H1 (cell line): ENCODE measurements around the gene PCDHB14. TPM values are rescaled to one million over a fixed set of nuclear protein-coding genes. Genes with fewer than 3 reads are reported as not detected.

Experiments
- CTCF ChIA-PET: fragments of 300-600 bp; sonication (Branson Sonifier 250); formaldehyde crosslinking; loops from one replicate; lab custom pipeline; 2021; ENCODE audit not compliant: partially characterized antibody; lab: Charles Lee
- POLR2A ChIA-PET: fragments of 300-600 bp; sonication (Branson Sonifier 250); formaldehyde crosslinking; loops from one replicate; lab custom pipeline; 2021; ENCODE audit warnings: inconsistent platforms; ENCODE audit not compliant: partially characterized antibody; lab: Charles Lee
- DNase-seq, 2 experiments: peaks; one replicate each; pipeline versions ENCODE4 v3.0.0 to v3.0.0-alpha.2; 2010 to 2022; ENCODE audit warnings: low spot score in 2 of 2, low read depth in 1 of 2, mixed read lengths in 1 of 2
- FAIRE-seq: peaks from 2 replicates; lab custom pipeline; 2011; peaks lifted over from hg19 to GRCh38; lab: Jason Lieb, UNC
- H2AFZ ChIP-seq: 2 replicates; pipeline ENCODE4 v1.8.1; 2012; ENCODE audit warnings: low read length, inconsistent platforms
- H2AK5ac ChIP-seq: 2 replicates; pipeline ENCODE4 v1.6.1; 2013; ENCODE audit warnings: low read depth, low read length
- H2BK120ac ChIP-seq: replicated peaks from 2 replicates; pipeline ENCODE3; 2013; ENCODE audit warnings: low read depth, low read length, inconsistent platforms
- H2BK12ac ChIP-seq: 2 replicates; pipeline ENCODE4 v1.6.1; 2013; ENCODE audit warnings: low read depth, low read length
- H2BK15ac ChIP-seq: 2 replicates; pipeline ENCODE4 v1.6.1; 2013; ENCODE audit warnings: low read length
- H2BK20ac ChIP-seq: 2 replicates; pipeline ENCODE4 v1.6.1; 2013; ENCODE audit warnings: low read length
- H2BK5ac ChIP-seq: 2 replicates; pipeline ENCODE4 v1.6.1; 2013; ENCODE audit warnings: low read depth, low read length
- H3K14ac ChIP-seq: 2 replicates; pipeline ENCODE4 v1.6.1; 2013; ENCODE audit warnings: inconsistent platforms; ENCODE audit not compliant: insufficient read length
- H3K18ac ChIP-seq: 2 replicates; pipeline ENCODE4 v1.6.1; 2013; ENCODE audit warnings: low read length; ENCODE audit errors: extremely low read depth
- H3K23ac ChIP-seq: 2 replicates; pipeline ENCODE4 v1.6.1; 2013; ENCODE audit warnings: inconsistent platforms; ENCODE audit not compliant: insufficient read length
- H3K23me2 ChIP-seq: 2 replicates; pipeline ENCODE4 v1.6.1; 2013; ENCODE audit warnings: low read depth, low read length
- H3K27ac ChIP-seq: 2 replicates; pipeline ENCODE4 v1.6.1; 2011; ENCODE audit warnings: low read depth, low read length, inconsistent platforms
- H3K27me3 ChIP-seq, 4 experiments: replicated peaks in 1 of 4; 1 replicate in 1 of 4; 2 replicates in 3 of 4; pipeline versions ENCODE4 v1.6.1 to v1.8.1; 2011 to 2013; ENCODE audit warnings: low read length in 3 of 4, mild to moderate bottlenecking in 3 of 4, inconsistent platforms in 2 of 4, mixed read lengths in 2 of 4, moderate library complexity in 1 of 4; ENCODE audit not compliant: control insufficient read depth in 3 of 4, insufficient read depth in 3 of 4; ENCODE audit errors: extremely low read depth in 1 of 4
- H3K36me3 ChIP-seq, 4 experiments: 2 replicates each; pipeline versions ENCODE4 v1.6.1 to v1.8.1; 2011 to 2013; ENCODE audit warnings: mild to moderate bottlenecking in 4 of 4, low read length in 3 of 4, moderate library complexity in 2 of 4, control low read depth in 1 of 4, inconsistent platforms in 1 of 4; ENCODE audit not compliant: insufficient read depth in 4 of 4, control insufficient read depth in 2 of 4
- H3K4ac ChIP-seq: replicated peaks from 2 replicates; pipeline ENCODE3; 2013; ENCODE audit warnings: low read length, low read depth, mixed read lengths, inconsistent platforms; ENCODE audit not compliant: insufficient read length
- H3K4me1 ChIP-seq, 4 experiments: replicated peaks in 1 of 4; 1 replicate in 1 of 4; 2 replicates in 3 of 4; pipeline versions ENCODE4 v1.6.1 to v1.8.1; 2011 to 2013; ENCODE audit warnings: low read length in 3 of 4, inconsistent platforms in 2 of 4, mixed read lengths in 1 of 4; ENCODE audit not compliant: insufficient read depth in 4 of 4, control insufficient read depth in 3 of 4
- H3K4me2 ChIP-seq, 2 experiments: 2 replicates each; pipeline versions ENCODE4 v1.6.1 to v1.8.1; 2011 to 2013; ENCODE audit warnings: low read depth in 2 of 2, low read length in 2 of 2, control low read depth in 1 of 2, inconsistent platforms in 1 of 2, mild to moderate bottlenecking in 1 of 2; ENCODE audit not compliant: insufficient read depth in 1 of 2
- H3K4me3 ChIP-seq, 4 experiments: fragments of 200-600, 300-600 bp in 1 of 4; sonication (generic), shearing (Covaris generic), sonication (Bioruptor Twin) in 1 of 4; 2 replicates each; pipeline versions ENCODE4 v1.5.1 to v1.8.1; 2011 to 2016; ENCODE audit warnings: low read length in 4 of 4, low read depth in 3 of 4, control low read depth in 2 of 4, inconsistent platforms in 2 of 4, mild to moderate bottlenecking in 2 of 4, mixed read lengths in 1 of 4, moderate library complexity in 1 of 4; ENCODE audit not compliant: insufficient read depth in 2 of 4; ENCODE audit errors: extremely low read depth in 1 of 4
- H3K56ac ChIP-seq: replicated peaks from 2 replicates; pipeline ENCODE3; 2013; ENCODE audit warnings: low read depth, mild to moderate bottlenecking, mixed read lengths, low read length, inconsistent platforms; ENCODE audit not compliant: insufficient read length
- H3K79me1 ChIP-seq: 2 replicates; pipeline ENCODE4 v1.6.1; 2013; ENCODE audit warnings: low read depth, low read length, control low read depth
- H3K79me2 ChIP-seq, 2 experiments: 2 replicates each; pipeline versions ENCODE4 v1.6.1 to v1.8.1; 2012 to 2013; ENCODE audit warnings: low read length in 2 of 2, mild to moderate bottlenecking in 2 of 2, inconsistent platforms in 1 of 2; ENCODE audit not compliant: insufficient read depth in 2 of 2, control insufficient read depth in 1 of 2
- H3K9ac ChIP-seq, 4 experiments: replicated peaks in 1 of 4; 1 replicate in 1 of 4; 2 replicates in 3 of 4; pipeline versions ENCODE4 v1.6.1 to v1.8.1; 2011 to 2013; ENCODE audit warnings: low read depth in 3 of 4, low read length in 3 of 4, control low read depth in 2 of 4, mild to moderate bottlenecking in 2 of 4, moderate library complexity in 2 of 4, inconsistent platforms in 1 of 4; ENCODE audit errors: extremely low read depth in 1 of 4
- H3K9me3 ChIP-seq, 2 experiments: 2 replicates each; pipeline versions ENCODE4 v1.6.1 to v1.8.1; 2012 to 2013; ENCODE audit warnings: mild to moderate bottlenecking in 2 of 2, moderate library complexity in 2 of 2, control low read depth in 1 of 2, inconsistent platforms in 1 of 2, low read depth in 1 of 2, low read length in 1 of 2, mixed read lengths in 1 of 2; ENCODE audit not compliant: insufficient read depth in 2 of 2
- H4K20me1 ChIP-seq, 2 experiments: replicated peaks in 1 of 2; 2 replicates each; pipeline versions ENCODE3 to v1.8.1; 2011 to 2013; ENCODE audit warnings: inconsistent platforms in 2 of 2, low read length in 2 of 2, mild to moderate bottlenecking in 1 of 2; ENCODE audit not compliant: insufficient read depth in 2 of 2, control insufficient read depth in 1 of 2
- H4K5ac ChIP-seq: 2 replicates; pipeline ENCODE4 v1.6.1; 2013; ENCODE audit warnings: low read length, low read depth, mixed read lengths, inconsistent platforms; ENCODE audit not compliant: insufficient read length
- H4K8ac ChIP-seq: 2 replicates; pipeline ENCODE4 v1.8.0; 2013; ENCODE audit warnings: mild to moderate bottlenecking, moderate library complexity, low read length, inconsistent platforms; ENCODE audit not compliant: insufficient read depth; ENCODE audit errors: extremely low read depth
- H4K91ac ChIP-seq: replicated peaks from 2 replicates; pipeline ENCODE3; 2013; ENCODE audit warnings: low read length, mixed read lengths, inconsistent platforms; ENCODE audit not compliant: insufficient read length
- EP300 ChIP-seq, 2 experiments: IDR thresholded peaks; 1 replicate in 1 of 2; 2 replicates in 1 of 2; pipeline ENCODE4 v1.6.1; 2011 to 2012; ENCODE audit warnings: low read depth in 2 of 2, low read length in 2 of 2, mild to moderate bottlenecking in 2 of 2, borderline replicate concordance in 1 of 2, inconsistent platforms in 1 of 2, moderate library complexity in 1 of 2
- KDM5A ChIP-seq: fragments of 200-600 bp; IDR thresholded peaks from 2 replicates; pipeline ENCODE4 v1.7.1; 2012; ENCODE audit warnings: mild to moderate bottlenecking, low read length, inconsistent platforms, mixed read lengths
- NRF1 ChIP-seq: IDR thresholded peaks from 2 replicates; pipeline ENCODE4 v1.6.1; 2011; ENCODE audit warnings: mild to moderate bottlenecking, low read depth, low read length, improper control_type of control experiment
- WGBS, 2 experiments: shearing (Covaris generic) in 1 of 2; methylation state at CpG; one replicate each; pipeline versions ENCODE4 v1.1.6 to v1.1.7; 2013 to 2015; ENCODE audit warnings: low lambda C conversion rate in 2 of 2, mixed read lengths in 2 of 2, inconsistent platforms in 1 of 2, low coverage in 1 of 2, missing lambda C conversion rate in 1 of 2; ENCODE audit not compliant: insufficient replicate concordance in 2 of 2, insufficient coverage in 1 of 2, insufficient read length in 1 of 2; ENCODE audit errors: extremely low coverage in 1 of 2, missing lambda C conversion rate in 1 of 2; 5-methylcytosine and 5-hydroxymethylcytosine counted together
- polyA plus RNA-seq, 7 experiments: library from polyadenylated mRNA; depleted of rRNA in 3 of 7; stranded (reverse) in 5 of 7; unstranded in 2 of 7; fragments of >200 nt in 5 of 7; fragments of 200-250 nt in 2 of 7; gene quantifications; 1 replicate in 5 of 7; 2 replicates in 1 of 7; 4 replicates in 1 of 7; pipeline versions ENCODE4 v1.2.1 to v1.2.3, GENCODE V29; 2011 to 2013; ENCODE audit warnings: missing spikeins in 2 of 7, mixed read lengths in 2 of 7
- total RNA-seq: library from RNA; stranded (reverse); fragmentation: NEBNext Ultra II Directional; extraction: Animal tissue kit (Norgen Biotek cat#: 25700); gene quantifications from 2 replicates; pipeline ENCODE4 v1.2.1, GENCODE V29; 2021

The PCDHB14 gene
- total and polyA plus RNA-seq, 2 of the 8 experiments (the other 6 are each of a cell fraction or from before 2014, with no cell fraction given), result 2.7 TPM

DNA sequence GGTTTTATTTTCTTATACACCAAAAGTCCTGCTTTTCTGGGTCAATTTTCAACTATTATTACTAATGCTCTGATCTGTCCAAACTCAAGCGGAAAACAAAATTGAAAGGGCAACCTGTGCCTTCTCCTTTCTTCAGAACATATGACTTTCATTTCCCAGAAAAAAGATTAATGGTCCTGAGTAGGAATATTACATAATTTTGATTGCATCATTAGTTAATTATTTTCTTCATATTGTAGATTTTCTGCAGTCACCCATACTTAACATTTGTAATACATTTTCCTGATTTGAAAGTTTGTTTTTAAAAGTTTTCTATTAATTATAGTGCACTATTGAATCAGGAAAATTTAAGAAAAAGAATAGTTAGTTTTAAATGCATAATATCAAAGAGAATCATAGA is 47.2 kb upstream of the PCDHB14 start:
- Histone ChIP-seq H3K4ac (no peak overlapping the region), H3K36me3 (no peaks in the 10 kb centered on the region), H3K27ac (no peak overlapping the region), H2AK5ac (no peak overlapping the region), H3K27me3 (no peaks in the 10 kb centered on the region), H3K56ac (no peak overlapping the region), H3K23ac (no peak overlapping the region), H2BK20ac (no peak overlapping the region), H3K9ac (no peak overlapping the region), H2BK12ac (no peak overlapping the region), H3K18ac (no peak overlapping the region), H3K79me1 (no peaks in the 10 kb centered on the region), H2BK120ac (no peak overlapping the region), H4K20me1 (no peaks in the 10 kb centered on the region), H3K14ac (no peak overlapping the region), H3K9me3 (peaks cover 0 to 15% of the 10 kb centered on the region in 2 experiments; a peak in 1 of 4 replicates), H3K23me2 (no peaks in the 10 kb centered on the region), H3K79me2 (no peaks in the 10 kb centered on the region), H4K8ac (no peak overlapping the region), H3K4me2 (no peak overlapping the region), H3K4me3 (no peak overlapping the region), H3K4me1 (no peaks in the 10 kb centered on the region), H4K5ac (no peak overlapping the region), H2BK5ac (no peak overlapping the region), H4K91ac (no peak overlapping the region), H2AFZ (no peak overlapping the region), H2BK15ac (no peak overlapping the region)
- CTCF ChIA-PET, result interaction anchor here (1.4 kb wide), 1 partner anchor 53 kb away, joined by 3 read pairs; no protein-coding TSS in a partner anchor
- DNase-seq, result no peak
- WGBS, 2 experiments, result 89% methylated on average over 1 of the region's 1 CpG; no CpG with 5 or more reads in 1 of the 2 experiments
- no peak for FAIRE-seq
- POLR2A ChIA-PET, result no interaction called here
- TF ChIP-seq KDM5A (no peak), EP300 (IDR thresholded peaks at IDR 0.05; ENCODE audit: borderline replicate concordance in 1 of 2, low read depth in 2 of 2, low read length in 2 of 2) (no peak), NRF1 (no peak)
